Germinal center (tissue), 1 donor: Measurements from ENCODE around the gene SSBP3.

ENCODE experiments used
- DNase-seq: peaks from one replicate; pipeline ENCODE4 v3.0.0; 2012; ENCODE audit warnings: mixed read lengths, low spot score

Gene SSBP3

GRCh38 chr1:54371038-54371941, 34.9 kb downstream of the SSBP3 start:
- DNase-seq, result no peak

GRCh38 chr1:54370287-54370989, 35.8 kb downstream of the SSBP3 start:
- DNase-seq, result no peak

- no peak for DNase-seq
These were observed 38.6 kb downstream of the SSBP3 start for GRCh38 chr1:54367613-54368012.

- no peak for DNase-seq
These were observed 40.3 kb downstream of the SSBP3 start for GRCh38 chr1:54365847-54366246.

- no peak for DNase-seq
These were observed 40.8 kb downstream of the SSBP3 start for GRCh38 chr1:54365398-54365797.

- no peak for DNase-seq
These were observed 41.2 kb downstream of the SSBP3 start for GRCh38 chr1:54364995-54365394.

- no peak for DNase-seq
These were observed 41.6 kb downstream of the SSBP3 start for GRCh38 chr1:54364582-54364981.

- no peak for DNase-seq
These were observed 42.3 kb downstream of the SSBP3 start for GRCh38 chr1:54363925-54364324.

GRCh38 chr1:54362881-54363340, 43.3 kb downstream of the SSBP3 start:
- no peak for DNase-seq

GRCh38 chr1:54361342-54361741, 44.9 kb downstream of the SSBP3 start:
- DNase-seq, result no peak

- no peak for DNase-seq
These were observed 45.8 kb downstream of the SSBP3 start for GRCh38 chr1:54360165-54361005.

GRCh38 chr1:54359393-54360162, 46.6 kb downstream of the SSBP3 start:
- DNase-seq, result no peak

- no peak for DNase-seq
These were observed 47.6 kb downstream of the SSBP3 start for GRCh38 chr1:54358503-54359168.

- no peak for DNase-seq
These were observed 48.2 kb downstream of the SSBP3 start for GRCh38 chr1:54357967-54358366.

GRCh38 chr1:54356680-54357147, 49.5 kb downstream of the SSBP3 start:
- no peak for DNase-seq

GRCh38 chr1:54355931-54356679, 50.1 kb downstream of the SSBP3 start:
- no peak for DNase-seq

- DNase-seq, result no peak
These were observed 51.3 kb downstream of the SSBP3 start for GRCh38 chr1:54354899-54355298.

- no peak for DNase-seq
These were observed 52.2 kb downstream of the SSBP3 start for GRCh38 chr1:54353959-54354358.

- no peak for DNase-seq
These were observed 53.4 kb downstream of the SSBP3 start for GRCh38 chr1:54352755-54353154.

GRCh38 chr1:54350360-54350759, 55.8 kb downstream of the SSBP3 start:
- DNase-seq, result no peak
